ENCODE data around the gene DFFA. TPM values are rescaled to one million over a fixed set of nuclear protein-coding genes. Genes with fewer than 3 reads are reported as not detected.

DFFA gene
- total and polyA plus RNA-seq, 2 experiments from 2014 or later, result 35.0 to 50.3 TPM

- WGBS, 2 experiments (ENCODE audit: low coverage in 1 of 2, low lambda C conversion rate in 2 of 2, missing lambda C conversion rate in 2 of 2), result 90 to 91% methylated on average over 10 of the region's 10 CpGs
Measured at GRCh38 chr1:10515301-10515975, 43.1 kb upstream of the DFFA start.

GRCh38 chr1:10514490-10515235, 42.3 kb upstream of the DFFA start:
- Histone ChIP-seq H3K9me2 (ENCODE audit: insufficient read depth) (no peaks in the 10 kb centered on the region), H3K4me2 (ENCODE audit: unreplicated experiment) (no peak overlapping the region), H4K20me1 (ENCODE audit: insufficient read depth) (no peaks in the 10 kb centered on the region), H3K79me2 (ENCODE audit: insufficient read depth) (peaks cover 87% of the 10 kb centered on the region), H3F3A (ENCODE audit: insufficient read depth) (peaks cover 39% of the 10 kb centered on the region), H2AFZ (no peak overlapping the region), H3K9me3 (ENCODE audit: low read depth) (no peaks in the 10 kb centered on the region), H3K27ac (no peak overlapping the region), H3K36me3 (ENCODE audit: low read depth) (no peaks in the 10 kb centered on the region), H3K27me3 (replicated peaks; ENCODE audit: insufficient read depth) (no peaks in the 10 kb centered on the region), H3K4me1 (ENCODE audit: insufficient read depth) (peaks cover 28% of the 10 kb centered on the region), H3K9ac (no peak overlapping the region), H3K4me3 (no peak overlapping the region)
- in situ Hi-C loops (cut with MboI), result loop anchor here (5.0 kb wide), 1 partner anchor 348 kb away; no protein-coding TSS in a partner anchor
- peak; percentile 63 for DNase-seq
- 83 to 88% methylated on average over 8 of the region's 8 CpGs for WGBS, 2 experiments (ENCODE audit: low coverage in 1 of 2, low lambda C conversion rate in 2 of 2, missing lambda C conversion rate in 2 of 2)
- no peak for TF ChIP-seq EZH2 (IDR thresholded peaks at IDR 0.05; ENCODE audit: insufficient read depth, poor library complexity, severe bottlenecking)
- no peak for TF ChIP-seq EZH2phosphoT487 (IDR thresholded peaks at IDR 0.05; ENCODE audit: insufficient read depth, low read depth)

More at GRCh38 chr1:10515301-10515975, 43.1 kb upstream of the DFFA start:
- no peaks in the 10 kb centered on the region for H3K9me3 ChIP-seq (ENCODE audit: low read depth)
- in situ Hi-C loops (cut with MboI), result loop anchor here (5.0 kb wide), 1 partner anchor 347 kb away; no protein-coding TSS in a partner anchor
- no peaks in the 10 kb centered on the region for H4K20me1 ChIP-seq (ENCODE audit: insufficient read depth)
- H3F3A ChIP-seq (ENCODE audit: insufficient read depth), result peaks cover 31% of the 10 kb centered on the region
- H3K4me2 ChIP-seq (ENCODE audit: unreplicated experiment), result no peak overlapping the region
- no peaks in the 10 kb centered on the region for H3K27me3 ChIP-seq (replicated peaks; ENCODE audit: insufficient read depth)
- H3K4me1 ChIP-seq (ENCODE audit: insufficient read depth), result peaks cover 20% of the 10 kb centered on the region
- H3K9me2 ChIP-seq (ENCODE audit: insufficient read depth), result no peaks in the 10 kb centered on the region
- TF ChIP-seq EZH2phosphoT487 (IDR thresholded peaks at IDR 0.05; ENCODE audit: insufficient read depth, low read depth) (no peak), EZH2 (IDR thresholded peaks at IDR 0.05; ENCODE audit: insufficient read depth, poor library complexity, severe bottlenecking) (no peak)
- H3K79me2 ChIP-seq (ENCODE audit: insufficient read depth), result peaks cover 86% of the 10 kb centered on the region
- H2AFZ ChIP-seq, result no peak overlapping the region
- DNase-seq, result no peak
- no peak overlapping the region for H3K4me3 ChIP-seq
- H3K36me3 ChIP-seq (ENCODE audit: low read depth), result no peaks in the 10 kb centered on the region
- no peak overlapping the region for H3K9ac ChIP-seq
- H3K27ac ChIP-seq, result no peak overlapping the region

GRCh38 chr1:10513199-10513598, 40.9 kb upstream of the DFFA start:
- TF ChIP-seq EZH2 (IDR thresholded peaks at IDR 0.05; ENCODE audit: insufficient read depth, poor library complexity, severe bottlenecking), result no peak
- TF ChIP-seq EZH2phosphoT487 (IDR thresholded peaks at IDR 0.05; ENCODE audit: insufficient read depth, low read depth), result no peak
- in situ Hi-C loops (cut with MboI), result no loop called here
- no peak overlapping the region for H3K4me2 ChIP-seq (ENCODE audit: unreplicated experiment)
- H4K20me1 ChIP-seq (ENCODE audit: insufficient read depth), result no peaks in the 10 kb centered on the region
- H3K79me2 ChIP-seq (ENCODE audit: insufficient read depth), result peaks cover 87% of the 10 kb centered on the region
- no peak overlapping the region for H2AFZ ChIP-seq
- H3K36me3 ChIP-seq (ENCODE audit: low read depth), result no peaks in the 10 kb centered on the region
- no peaks in the 10 kb centered on the region for H3K9me3 ChIP-seq (ENCODE audit: low read depth)
- no peaks in the 10 kb centered on the region for H3K9me2 ChIP-seq (ENCODE audit: insufficient read depth)
- no peak overlapping the region for H3K4me3 ChIP-seq
- no peak for DNase-seq
- peaks cover 40% of the 10 kb centered on the region for H3F3A ChIP-seq (ENCODE audit: insufficient read depth)
- 0 out of 2 replicates have a peak overlapping the region, but pooled peaks have one; percentile 5 for H3K27ac ChIP-seq
- H3K27me3 ChIP-seq (replicated peaks; ENCODE audit: insufficient read depth), result no peaks in the 10 kb centered on the region
- WGBS, 2 experiments (ENCODE audit: low coverage in 1 of 2, low lambda C conversion rate in 2 of 2, missing lambda C conversion rate in 2 of 2), result 97 to 99% methylated on average over 5 of the region's 5 CpGs
- no peak overlapping the region for H3K9ac ChIP-seq
- peaks cover 28% of the 10 kb centered on the region for H3K4me1 ChIP-seq (ENCODE audit: insufficient read depth)

- Histone ChIP-seq H3K4me2 (ENCODE audit: unreplicated experiment) (peak overlapping the region; percentile 87), H3F3A (ENCODE audit: insufficient read depth) (peaks cover 40% of the 10 kb centered on the region), H3K27ac (peak overlapping the region; percentile 92), H3K79me2 (ENCODE audit: insufficient read depth) (peaks cover 85% of the 10 kb centered on the region), H3K27me3 (replicated peaks; ENCODE audit: insufficient read depth) (no peaks in the 10 kb centered on the region), H3K36me3 (ENCODE audit: low read depth) (no peaks in the 10 kb centered on the region), H3K4me1 (ENCODE audit: insufficient read depth) (peaks cover 32% of the 10 kb centered on the region), H3K4me3 (peak overlapping the region; percentile 63), H4K20me1 (ENCODE audit: insufficient read depth) (no peaks in the 10 kb centered on the region), H3K9ac (peak overlapping the region; percentile 75), H2AFZ (peak overlapping the region; percentile 13; the same call in 1 of the 2 replicates), H3K9me2 (ENCODE audit: insufficient read depth) (no peaks in the 10 kb centered on the region), H3K9me3 (ENCODE audit: low read depth) (no peaks in the 10 kb centered on the region)
- TF ChIP-seq EZH2phosphoT487 (IDR thresholded peaks at IDR 0.05; ENCODE audit: insufficient read depth, low read depth) (no peak), EZH2 (IDR thresholded peaks at IDR 0.05; ENCODE audit: insufficient read depth, poor library complexity, severe bottlenecking) (no peak)
- WGBS, 2 experiments (ENCODE audit: low coverage in 1 of 2, low lambda C conversion rate in 2 of 2, missing lambda C conversion rate in 2 of 2), result 91 to 92% methylated on average over 3 of the region's 3 CpGs
- in situ Hi-C loops (cut with MboI), result no loop called here
- no peak for DNase-seq
Measured at GRCh38 chr1:10511494-10511885, 39.2 kb upstream of the DFFA start.
